Measurements from ENCODE around the gene GOPC. TPM values are rescaled to one million over a fixed set of nuclear protein-coding genes. Genes with fewer than 3 reads are reported as not detected.
A peak's percentile ranks its signal among the peaks of the same experiment; 100 is the strongest.

The GOPC gene
- total RNA-seq, 1 donor from 2014 or later: 35.1 TPM

DNA sequence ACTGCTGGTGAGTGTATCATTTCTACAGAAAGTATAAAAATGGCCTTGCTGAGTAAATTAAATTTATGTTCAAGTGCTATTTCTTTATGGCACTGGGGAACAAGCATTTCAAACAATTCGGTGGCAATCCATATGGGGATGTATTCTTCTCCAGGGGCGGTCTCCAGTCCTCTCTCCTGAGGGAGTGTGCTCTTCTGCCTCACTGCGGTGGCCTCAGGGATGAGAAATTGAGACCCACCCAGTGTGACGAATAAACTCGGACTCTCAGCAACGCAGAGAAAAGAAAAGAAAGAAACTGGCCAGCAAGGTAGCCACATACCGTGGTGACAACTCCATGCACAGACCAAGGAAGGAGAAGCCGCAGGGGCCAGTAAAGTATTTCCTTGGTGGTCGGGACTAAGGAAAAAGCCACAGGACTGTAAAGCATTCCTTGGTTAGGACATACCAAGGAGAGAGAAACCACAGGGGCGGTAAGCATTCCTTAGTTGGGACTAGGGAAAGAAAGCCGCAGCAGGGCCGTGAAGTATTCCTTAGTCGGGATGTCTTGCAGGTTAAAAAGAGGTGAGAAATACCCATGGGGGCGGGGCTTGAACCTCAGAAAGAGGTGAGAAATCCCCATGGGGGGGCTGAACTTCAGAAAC lies 13.6 kb upstream of the GOPC start:
- no peak for DNase-seq (ENCODE audit: low spot score)
- Mint-ChIP-seq H3K27me3 (ENCODE audit: low read depth) (peaks cover 3% of the 10 kb centered on the region), H3K27ac (ENCODE audit: unreplicated experiment) (peak overlapping the region; percentile 88), H3K4me1 (ENCODE audit: low read depth) (peaks cover 26% of the 10 kb centered on the region), H3K9me3 (ENCODE audit: low read depth) (no peaks in the 10 kb centered on the region), H3K4me3 (ENCODE audit: unreplicated experiment) (peak overlapping the region; percentile 70), H3K36me3 (ENCODE audit: low read depth) (no peaks in the 10 kb centered on the region)
- TF ChIP-seq, protein P1, sequence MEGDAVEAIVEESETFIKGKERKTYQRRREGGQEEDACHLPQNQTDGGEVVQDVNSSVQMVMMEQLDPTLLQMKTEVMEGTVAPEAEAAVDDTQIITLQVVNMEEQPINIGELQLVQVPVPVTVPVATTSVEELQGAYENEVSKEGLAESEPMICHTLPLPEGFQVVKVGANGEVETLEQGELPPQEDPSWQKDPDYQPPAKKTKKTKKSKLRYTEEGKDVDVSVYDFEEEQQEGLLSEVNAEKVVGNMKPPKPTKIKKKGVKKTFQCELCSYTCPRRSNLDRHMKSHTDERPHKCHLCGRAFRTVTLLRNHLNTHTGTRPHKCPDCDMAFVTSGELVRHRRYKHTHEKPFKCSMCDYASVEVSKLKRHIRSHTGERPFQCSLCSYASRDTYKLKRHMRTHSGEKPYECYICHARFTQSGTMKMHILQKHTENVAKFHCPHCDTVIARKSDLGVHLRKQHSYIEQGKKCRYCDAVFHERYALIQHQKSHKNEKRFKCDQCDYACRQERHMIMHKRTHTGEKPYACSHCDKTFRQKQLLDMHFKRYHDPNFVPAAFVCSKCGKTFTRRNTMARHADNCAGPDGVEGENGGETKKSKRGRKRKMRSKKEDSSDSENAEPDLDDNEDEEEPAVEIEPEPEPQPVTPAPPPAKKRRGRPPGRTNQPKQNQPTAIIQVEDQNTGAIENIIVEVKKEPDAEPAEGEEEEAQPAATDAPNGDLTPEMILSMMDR (IDR thresholded peaks at IDR 0.05): peak; percentile 33

DNA sequence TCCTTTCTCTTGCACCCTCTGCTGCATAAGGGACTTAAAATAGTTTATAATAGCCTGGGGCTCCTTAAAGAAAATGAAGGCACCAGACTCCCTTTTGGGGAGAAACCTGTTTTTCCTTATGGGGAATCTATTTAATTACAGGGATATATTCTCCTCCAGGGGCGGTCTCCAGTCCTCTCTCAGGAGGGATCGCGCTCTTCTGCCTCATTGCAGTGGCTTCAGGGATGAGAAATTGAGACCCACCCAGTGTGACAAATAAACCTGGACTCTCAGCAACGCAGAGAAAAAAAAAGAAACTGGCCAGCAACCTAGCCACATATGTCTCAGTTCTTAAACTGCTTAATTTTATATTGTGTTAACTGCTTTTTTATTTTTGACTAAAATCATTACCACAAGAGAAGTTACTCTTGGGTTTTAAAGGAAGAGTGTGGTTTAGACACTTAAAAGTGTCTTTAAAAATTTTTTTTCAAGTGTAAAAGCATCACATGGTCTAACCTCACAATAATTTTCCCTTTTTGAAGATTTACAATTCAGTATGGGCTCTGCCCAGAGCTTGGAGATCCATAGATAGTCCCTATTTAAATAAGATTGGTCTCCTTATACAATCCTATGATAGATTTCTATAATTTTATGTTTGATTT lies 11.7 kb upstream of the GOPC start:
- TF ChIP-seq, protein P1 (IDR thresholded peaks at IDR 0.05): no peak
- Mint-ChIP-seq H3K27me3 (ENCODE audit: low read depth) (peaks cover 3% of the 10 kb centered on the region), H3K4me1 (ENCODE audit: low read depth) (peaks cover 26% of the 10 kb centered on the region), H3K9me3 (ENCODE audit: low read depth) (no peaks in the 10 kb centered on the region), H3K36me3 (ENCODE audit: low read depth) (no peaks in the 10 kb centered on the region), H3K4me3 (ENCODE audit: unreplicated experiment) (no peak overlapping the region), H3K27ac (ENCODE audit: unreplicated experiment) (no peak overlapping the region)
- no peak for DNase-seq (ENCODE audit: low spot score)

DNA sequence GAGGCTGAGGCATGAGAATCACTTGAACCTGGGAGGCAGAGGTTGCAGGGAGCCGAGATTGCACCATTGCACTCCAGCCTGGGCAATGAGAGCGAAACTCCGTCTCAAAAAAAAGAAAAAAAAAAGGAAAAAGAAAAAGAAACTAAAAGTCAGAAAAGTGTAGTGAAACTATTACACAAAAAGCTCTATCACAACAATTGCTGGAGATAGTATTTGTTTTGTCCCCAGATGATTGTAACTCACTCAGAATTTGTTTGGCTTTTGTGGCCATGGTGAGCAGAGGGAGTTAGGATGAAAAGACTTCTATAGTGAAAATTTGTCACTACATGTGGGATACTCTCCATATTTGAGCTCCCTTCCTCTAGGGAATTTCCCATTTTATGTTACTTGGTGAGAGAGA lies 5.2 kb upstream of the GOPC start:
- no peaks in the 10 kb centered on the region for H3K9me3 Mint-ChIP-seq (ENCODE audit: low read depth)
- no peak overlapping the region for H3K27ac Mint-ChIP-seq (ENCODE audit: unreplicated experiment)
- H3K27me3 Mint-ChIP-seq (ENCODE audit: low read depth): peaks cover 3% of the 10 kb centered on the region
- peaks cover 7% of the 10 kb centered on the region for H3K4me1 Mint-ChIP-seq (ENCODE audit: low read depth)
- no peak overlapping the region for H3K4me3 Mint-ChIP-seq (ENCODE audit: unreplicated experiment)
- DNase-seq (ENCODE audit: low spot score): no peak
- no peaks in the 10 kb centered on the region for H3K36me3 Mint-ChIP-seq (ENCODE audit: low read depth)
- TF ChIP-seq, protein P1 (IDR thresholded peaks at IDR 0.05): no peak

DNA sequence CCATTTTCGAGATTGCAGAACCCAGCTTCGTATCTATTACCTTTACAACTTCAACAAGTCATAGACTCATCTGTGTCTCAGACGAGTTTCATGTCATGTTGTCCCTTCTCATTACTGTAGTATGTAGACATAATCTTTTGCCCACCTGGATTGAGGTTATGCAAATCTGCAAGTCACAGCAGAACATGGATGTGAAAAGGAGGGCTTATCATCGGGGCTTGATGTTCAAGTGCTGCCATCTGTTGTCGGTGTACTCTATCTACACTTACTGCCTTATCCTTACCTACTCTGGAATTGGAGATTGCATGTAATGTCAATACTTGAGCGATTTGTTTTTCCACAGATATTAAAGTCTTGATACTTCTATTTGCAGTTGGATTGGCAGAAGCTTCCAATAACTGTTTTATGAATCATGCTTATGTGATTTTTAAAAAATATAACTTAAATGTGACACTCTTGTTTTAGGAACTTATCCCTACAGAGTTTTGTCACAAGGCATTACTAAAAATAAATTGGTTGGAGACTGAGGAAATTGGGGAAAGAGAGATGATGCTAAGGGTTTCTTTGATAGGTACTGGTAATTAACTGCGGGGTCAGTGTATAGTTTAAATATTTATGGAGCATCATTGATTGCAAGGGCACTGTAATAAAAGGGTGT lies 3.0 kb upstream of the GOPC start:
- no peak for DNase-seq (ENCODE audit: low spot score)
- no peak overlapping the region for H3K4me3 Mint-ChIP-seq (ENCODE audit: unreplicated experiment)
- peaks cover 18% of the 10 kb centered on the region for H3K4me1 Mint-ChIP-seq (ENCODE audit: low read depth)
- no peaks in the 10 kb centered on the region for H3K9me3 Mint-ChIP-seq (ENCODE audit: low read depth)
- H3K36me3 Mint-ChIP-seq (ENCODE audit: low read depth): no peaks in the 10 kb centered on the region
- TF ChIP-seq, protein P1 (IDR thresholded peaks at IDR 0.05): peak; percentile 90
- H3K27ac Mint-ChIP-seq (ENCODE audit: unreplicated experiment): no peak overlapping the region
- H3K27me3 Mint-ChIP-seq (ENCODE audit: low read depth): no peaks in the 10 kb centered on the region

DNA sequence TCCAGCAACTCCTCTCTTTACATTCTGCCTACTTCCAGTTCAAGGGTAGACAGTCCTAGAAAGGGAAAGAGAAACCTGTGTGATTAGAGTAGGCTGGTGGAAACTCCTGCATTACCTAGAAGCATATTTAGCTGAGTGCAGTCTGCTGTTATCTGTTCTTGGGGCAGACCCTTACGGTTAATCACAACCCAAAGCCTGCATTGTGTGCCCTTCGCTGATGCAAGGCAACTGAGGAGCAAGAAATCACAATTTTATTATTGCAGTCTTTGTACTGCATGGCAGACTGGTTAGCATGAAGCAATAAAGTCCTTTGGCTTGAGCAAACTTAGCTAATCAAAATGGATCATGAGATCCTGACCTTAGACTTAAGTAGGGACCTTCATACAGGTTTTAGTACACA lies 1.5 kb upstream of the GOPC start:
- H3K4me1 Mint-ChIP-seq (ENCODE audit: low read depth): peaks cover 30% of the 10 kb centered on the region
- H3K27ac Mint-ChIP-seq (ENCODE audit: unreplicated experiment): no peak overlapping the region
- H3K9me3 Mint-ChIP-seq (ENCODE audit: low read depth): no peaks in the 10 kb centered on the region
- TF ChIP-seq, protein P1 (IDR thresholded peaks at IDR 0.05): no peak
- DNase-seq (ENCODE audit: low spot score): no peak
- H3K36me3 Mint-ChIP-seq (ENCODE audit: low read depth): no peaks in the 10 kb centered on the region
- no peaks in the 10 kb centered on the region for H3K27me3 Mint-ChIP-seq (ENCODE audit: low read depth)
- H3K4me3 Mint-ChIP-seq (ENCODE audit: unreplicated experiment): no peak overlapping the region

Measured in chondrocyte (in vitro differentiated cells).